CMK (cell line): ENCODE results near the gene PTCD1.
A peak's percentile ranks its signal among the peaks of the same experiment; 100 is the strongest.
"Not testable (repeated sequence)": the region's sequence is repeated elsewhere in the genome, so short reads cannot be mapped to it uniquely, and the experiment has no call there.

Experiments
- DNase-seq: peaks from one replicate; pipeline ENCODE4 v3.0.0-alpha.2; 2010; ENCODE audit warnings: low read depth

PTCD1 gene

DNA sequence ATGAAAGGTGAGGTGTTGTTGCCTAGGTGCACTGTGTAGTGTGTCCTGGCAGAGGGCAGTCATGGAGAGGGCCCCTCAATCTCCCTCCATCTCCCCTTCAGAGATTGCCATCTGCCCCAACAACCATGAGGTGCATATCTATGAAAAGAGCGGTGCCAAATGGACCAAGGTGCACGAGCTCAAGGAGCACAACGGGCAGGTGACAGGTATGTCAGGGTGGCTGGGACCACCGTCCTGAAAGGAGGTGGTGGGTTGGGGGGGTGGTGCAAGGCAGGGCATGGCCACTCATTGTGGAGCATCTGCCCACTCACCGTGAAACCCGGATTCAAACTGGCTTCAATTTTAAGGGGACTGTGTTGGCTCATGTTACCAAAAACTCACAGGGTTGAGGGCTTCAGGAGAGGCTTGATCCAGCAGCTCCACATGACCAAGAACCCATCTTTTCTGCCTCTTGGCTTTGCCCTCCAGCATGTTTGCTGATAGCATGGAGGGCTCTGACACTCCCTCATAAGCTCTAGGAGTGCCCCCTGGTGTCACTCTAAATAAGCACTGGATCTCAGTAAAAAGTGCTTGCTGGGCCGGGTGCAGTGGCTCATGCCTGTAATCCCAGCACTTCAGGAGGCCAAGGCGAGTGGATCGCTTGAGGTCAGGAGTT lies 51.9 kb downstream of the PTCD1 start:
- peak; percentile 41 for DNase-seq

DNA sequence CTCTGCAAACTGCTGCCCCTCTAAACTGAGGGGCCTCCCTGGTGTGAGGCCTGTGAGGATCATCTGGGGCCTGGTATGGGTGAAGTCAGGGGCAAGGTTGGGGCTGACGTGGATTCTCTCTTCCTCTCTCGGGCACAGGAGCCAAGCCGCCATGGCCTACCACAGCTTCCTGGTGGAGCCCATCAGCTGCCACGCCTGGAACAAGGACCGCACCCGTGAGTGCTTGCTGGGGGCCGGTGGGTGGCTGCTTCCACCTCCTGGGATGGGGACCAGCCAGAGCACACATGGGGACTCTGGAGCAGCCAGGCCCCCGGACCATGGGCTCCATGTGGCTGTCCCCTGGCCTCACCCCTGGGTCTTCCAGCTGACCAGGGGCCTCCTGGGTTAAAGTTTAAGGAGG lies 53.0 kb downstream of the PTCD1 start:
- DNase-seq: no peak

DNA sequence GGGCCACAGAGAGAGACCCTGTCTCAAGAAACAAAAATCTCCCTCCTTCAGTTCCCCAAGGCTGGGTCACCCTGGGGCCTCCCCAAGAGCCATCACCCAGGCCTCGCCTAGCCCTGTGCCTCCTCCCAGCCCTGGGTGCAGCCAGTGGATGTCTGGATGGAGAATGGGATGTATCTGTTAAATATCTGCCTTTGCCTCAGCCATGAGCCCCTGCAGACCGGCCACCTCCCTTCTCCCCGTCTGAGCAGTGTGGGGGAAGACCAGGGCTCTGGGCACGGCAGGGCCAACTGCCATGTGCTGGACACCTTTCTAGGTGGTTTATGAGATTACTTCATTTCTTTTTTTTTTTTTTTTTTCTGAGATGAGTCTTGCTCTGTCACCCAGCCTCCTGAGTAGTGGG lies 54.1 kb downstream of the PTCD1 start:
- no peak for DNase-seq

DNA sequence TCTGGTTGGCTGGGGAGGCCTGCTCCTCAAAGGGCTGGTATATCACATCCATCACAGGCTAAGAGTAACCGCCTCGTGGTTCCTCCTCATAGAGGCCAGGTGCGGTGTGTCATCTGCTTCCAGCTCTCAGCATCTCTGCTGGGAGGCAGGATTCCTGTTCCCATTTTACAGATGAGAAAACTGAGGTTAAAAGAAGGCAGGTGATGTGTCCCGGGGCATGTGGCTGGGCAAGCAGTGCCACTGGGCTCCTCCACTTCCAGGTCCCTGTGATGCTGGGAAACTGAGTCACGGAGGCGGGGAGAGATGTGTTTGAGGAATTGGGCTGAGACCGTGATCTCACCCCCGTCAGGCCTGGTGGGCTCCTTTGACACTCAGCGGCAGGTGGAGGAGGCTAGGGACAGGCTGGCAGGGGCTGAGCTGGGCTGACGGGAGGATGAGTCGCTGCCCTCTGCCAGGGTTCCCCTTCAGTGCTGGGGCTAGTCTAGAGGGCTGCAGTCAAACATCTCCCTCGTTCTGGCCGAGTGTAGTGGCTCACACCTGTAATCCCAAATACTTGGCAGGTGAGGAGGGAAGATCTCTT lies 54.7 kb downstream of the PTCD1 start:
- DNase-seq: no peak

DNA sequence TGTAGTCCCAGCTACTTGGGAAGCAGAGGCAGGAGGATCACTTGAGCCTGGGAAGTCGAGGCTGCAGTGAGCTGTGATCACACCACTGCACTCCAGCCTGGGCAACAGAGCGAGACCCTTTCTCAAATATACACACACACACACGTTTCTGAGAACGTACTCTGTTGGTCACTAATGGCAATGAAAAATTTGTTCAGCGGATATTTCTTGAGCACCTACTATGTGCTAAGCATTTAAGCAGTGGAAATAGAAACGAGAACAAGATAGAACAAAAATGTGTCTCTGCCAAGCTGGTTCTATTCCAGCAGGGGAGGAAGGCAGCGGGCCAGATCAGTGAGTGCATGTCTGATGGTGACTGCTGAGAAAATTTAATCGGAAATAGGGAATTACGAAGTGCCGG lies 55.4 kb downstream of the PTCD1 start:
- no peak for DNase-seq

DNA sequence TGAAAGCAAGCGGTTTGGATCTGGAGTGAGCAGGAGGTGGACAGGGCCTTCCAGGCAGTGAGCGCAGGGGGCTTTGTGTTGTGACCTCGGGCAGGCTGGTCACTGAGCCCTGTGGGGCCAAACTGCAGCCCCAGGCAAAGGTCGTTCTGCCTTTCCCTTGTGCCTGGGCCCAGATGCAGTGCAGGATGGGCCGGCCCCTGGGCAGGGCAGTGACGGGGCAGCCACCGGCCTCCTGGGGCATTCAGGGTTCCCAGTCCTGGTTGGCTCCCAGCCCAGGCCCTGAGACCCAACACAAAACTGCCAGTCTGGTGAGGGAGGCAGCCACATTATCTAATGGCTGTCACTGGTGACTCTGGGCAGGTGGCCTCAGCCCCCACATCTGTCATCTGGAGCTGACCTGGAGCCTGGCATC lies 56.9 kb downstream of the PTCD1 start:
- no peak for DNase-seq

DNA sequence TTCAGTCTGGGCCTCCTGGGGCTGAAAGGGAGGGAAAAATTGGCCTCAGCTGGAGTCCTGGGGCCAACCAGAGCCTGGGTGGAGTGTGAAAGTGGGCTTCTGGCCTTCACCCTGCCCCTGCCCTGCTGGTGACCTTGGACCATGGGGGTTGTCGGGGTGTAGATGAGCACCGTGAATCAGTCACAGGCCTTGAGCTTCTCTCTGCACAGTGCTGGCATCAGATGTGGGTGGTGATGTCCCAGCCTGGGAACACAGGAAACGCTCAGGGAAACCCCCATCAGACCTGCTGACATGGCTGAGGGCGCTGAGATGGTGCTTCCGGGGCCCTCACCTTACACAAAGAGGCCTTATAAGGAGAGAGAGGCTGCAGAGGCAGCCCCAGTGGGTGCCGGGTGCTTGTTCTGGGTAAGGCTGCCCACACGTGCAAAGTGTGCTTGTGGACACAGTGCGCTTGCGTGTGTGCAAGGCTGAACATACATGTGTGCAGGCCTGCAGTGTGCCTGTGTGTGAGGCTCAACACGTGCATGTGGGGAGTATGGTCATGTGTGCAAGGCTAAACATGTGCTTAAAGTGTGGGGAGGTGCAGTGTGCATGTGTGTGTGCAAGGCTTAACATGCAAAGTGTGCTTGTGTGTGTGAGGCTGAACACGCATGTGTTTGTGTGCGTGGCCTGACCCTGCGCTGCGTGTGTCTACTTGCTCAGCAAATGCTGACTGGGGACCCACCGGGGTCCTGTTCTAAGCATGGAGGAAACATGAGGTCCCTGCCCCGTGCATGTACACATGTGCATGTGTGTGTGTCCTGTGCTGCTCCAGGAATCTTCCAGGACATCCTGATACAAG lies 57.6 kb downstream of the PTCD1 start:
- DNase-seq: no peak

DNA sequence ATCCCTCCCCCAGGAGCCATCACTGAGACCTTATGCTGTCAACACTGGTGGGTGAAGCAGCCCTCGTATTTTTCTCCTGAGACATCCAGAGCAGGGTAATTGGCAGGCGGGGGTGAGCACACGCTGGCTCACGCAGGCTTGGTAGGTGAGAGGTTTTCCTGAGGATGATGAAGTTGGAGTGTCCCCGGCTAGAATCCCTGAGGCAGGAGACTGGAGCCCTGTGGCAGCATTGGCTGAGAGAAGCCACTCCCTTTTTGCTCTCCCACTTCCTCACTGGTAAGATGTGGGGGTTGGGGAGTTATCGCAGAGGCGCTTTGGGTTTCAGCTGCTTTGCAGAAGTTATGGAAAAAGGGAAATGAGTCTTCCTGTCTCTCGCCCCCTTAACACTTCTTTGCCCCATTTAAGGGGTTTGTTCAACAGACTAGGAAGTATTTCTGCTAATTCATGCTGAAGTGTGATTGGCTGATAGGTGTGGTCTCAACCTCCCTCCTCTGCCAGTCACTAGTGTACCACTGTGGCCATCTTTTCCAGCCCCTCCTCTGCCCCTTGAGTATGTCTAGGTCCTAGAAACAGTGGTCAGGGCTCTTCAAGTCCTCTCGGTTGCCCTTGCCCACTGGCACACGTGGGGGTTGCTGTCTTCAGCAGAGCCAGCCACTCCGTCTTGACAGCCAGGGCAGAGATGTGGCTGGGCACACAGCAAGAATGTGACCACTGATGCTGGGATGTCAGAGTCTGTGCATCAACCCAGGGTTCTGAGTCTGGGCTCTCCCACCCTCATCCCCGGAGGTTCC lies 58.4 kb downstream of the PTCD1 start:
- peak; percentile 80 for DNase-seq

DNA sequence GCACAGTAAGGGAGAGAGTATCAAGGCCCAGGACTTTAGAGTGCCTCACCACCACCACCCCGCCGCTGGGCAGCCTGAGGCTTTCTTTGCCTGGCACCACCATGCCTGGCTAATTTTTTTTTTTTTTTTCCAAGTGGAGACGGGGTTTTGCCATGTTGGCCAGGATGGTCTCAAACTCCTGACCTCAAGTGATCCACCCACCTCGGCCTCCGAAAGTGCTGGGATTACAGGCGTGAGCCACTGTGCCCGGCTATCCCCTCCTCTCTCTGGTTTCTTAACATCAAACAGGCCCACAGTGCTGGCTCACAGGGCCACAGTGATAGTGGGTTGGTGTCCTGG lies 58.9 kb downstream of the PTCD1 start:
- DNase-seq: not testable (repeated sequence)

DNA sequence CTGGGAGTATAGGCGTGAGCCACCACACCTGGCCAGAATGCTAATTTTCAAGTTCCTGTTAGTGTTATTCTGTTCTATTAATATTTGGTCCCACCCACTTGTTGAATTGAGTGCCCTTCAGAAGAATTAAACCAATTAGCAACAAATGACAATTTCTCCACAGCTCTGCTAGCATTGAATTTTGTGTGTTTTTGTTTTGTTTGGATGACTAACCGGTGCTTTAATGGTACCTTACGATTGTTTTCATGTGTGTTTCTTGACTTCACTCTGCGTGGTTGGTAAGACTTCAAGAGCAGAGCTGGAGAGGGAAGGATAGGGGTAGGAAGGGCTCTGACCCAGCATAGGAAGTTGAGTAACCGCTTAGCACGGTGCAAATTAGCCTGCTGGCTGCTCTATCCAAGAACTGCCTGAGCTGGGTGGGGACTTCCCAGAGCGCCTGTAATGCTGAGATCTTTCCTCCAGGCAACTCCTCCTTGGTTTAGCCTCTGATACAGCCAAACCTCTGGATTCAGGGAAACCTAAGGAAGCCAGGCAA lies 59.5 kb downstream of the PTCD1 start:
- DNase-seq: peak; percentile 59

DNA sequence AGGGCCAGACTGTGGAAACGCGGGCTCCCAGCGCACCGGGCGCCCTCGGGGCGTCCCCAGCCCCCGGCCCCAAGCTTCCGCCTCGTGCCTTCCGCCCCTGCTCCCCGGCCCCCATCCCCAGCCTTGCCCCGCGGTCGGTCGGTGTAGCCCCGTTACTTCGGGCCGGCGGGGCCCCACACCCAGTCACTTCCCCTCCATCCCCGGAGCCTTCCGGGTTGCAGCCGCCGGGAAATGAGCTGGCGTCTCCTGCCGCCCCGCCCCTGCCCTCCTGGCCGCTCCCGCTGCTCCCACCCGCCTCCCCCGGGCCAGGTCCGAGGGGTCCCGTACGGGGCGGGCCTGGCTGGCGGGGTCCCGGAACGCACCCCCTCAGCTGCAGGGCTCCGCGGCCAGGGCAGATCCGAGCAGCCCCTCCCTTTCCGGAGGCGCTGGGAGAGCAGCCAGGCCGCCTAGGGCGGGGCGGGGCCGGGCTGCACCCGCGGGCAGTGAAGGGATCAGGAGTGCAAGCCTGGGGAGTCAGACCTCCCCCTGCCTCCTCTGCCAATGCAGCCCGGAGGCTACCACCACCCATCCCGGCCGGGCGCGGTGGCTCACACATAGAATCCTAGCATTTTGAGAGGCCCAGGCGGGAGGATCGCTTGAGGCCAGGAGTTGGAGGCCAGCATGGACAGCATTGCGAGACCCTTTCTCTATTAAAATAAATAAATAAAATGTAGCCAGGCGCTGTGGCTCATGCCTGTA lies 63.4 kb downstream of the PTCD1 start:
- no peak for DNase-seq

DNA sequence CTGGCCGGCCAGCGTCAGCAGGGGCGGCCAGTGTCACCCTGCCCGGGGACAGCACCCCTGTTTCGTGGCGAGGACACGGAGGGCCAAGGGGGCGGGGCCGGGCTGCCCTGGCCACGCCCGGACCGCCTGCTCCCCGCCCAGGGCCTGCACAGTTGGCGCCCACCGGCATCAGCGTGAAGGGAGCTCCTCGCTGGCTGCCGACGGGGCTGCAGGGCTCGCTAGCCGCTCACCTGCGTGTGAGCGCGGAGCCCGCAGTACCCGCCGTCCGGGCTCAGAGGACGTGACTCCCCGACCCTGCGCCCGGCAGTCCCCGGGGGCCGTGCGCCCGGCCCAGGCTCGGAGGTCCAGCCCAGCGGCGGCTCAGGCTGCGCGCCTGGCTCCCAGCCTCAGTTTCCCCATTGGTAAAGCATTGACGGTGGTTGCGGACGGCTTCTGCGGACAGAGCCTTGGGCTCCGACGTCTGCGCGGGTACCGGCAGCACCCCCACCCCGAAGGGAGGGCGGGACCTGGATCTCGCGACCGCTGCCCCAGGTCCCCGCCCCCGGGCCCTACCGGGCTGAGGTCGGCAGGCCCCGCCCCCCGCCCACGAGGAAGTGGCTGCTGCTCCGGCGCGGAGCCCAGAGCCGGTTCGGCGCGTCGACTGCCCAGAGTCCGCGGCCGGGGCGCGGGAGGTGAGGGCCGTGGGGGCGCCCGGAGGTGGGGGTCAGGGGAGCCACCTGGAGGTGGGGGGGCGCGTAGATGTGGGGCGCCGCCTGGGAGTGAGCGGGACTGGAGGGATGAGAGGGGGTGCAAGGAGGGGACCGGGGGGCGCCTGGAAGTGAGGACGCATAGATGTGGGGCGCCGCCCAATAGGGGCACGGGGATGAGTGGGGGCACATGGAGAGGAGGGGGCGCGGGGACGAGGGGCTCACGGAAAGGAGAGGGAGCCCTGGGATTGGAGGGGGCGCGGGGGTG lies 64.2 kb downstream of the PTCD1 start, which contains the start of gene ARPC1B:
TSS of gene ARPC1B (plus strand) at position 620 of the 954 bp plus-strand sequence. CDS start 10,985 bp downstream, outside the sequence.
- peak; percentile 63 for DNase-seq

DNA sequence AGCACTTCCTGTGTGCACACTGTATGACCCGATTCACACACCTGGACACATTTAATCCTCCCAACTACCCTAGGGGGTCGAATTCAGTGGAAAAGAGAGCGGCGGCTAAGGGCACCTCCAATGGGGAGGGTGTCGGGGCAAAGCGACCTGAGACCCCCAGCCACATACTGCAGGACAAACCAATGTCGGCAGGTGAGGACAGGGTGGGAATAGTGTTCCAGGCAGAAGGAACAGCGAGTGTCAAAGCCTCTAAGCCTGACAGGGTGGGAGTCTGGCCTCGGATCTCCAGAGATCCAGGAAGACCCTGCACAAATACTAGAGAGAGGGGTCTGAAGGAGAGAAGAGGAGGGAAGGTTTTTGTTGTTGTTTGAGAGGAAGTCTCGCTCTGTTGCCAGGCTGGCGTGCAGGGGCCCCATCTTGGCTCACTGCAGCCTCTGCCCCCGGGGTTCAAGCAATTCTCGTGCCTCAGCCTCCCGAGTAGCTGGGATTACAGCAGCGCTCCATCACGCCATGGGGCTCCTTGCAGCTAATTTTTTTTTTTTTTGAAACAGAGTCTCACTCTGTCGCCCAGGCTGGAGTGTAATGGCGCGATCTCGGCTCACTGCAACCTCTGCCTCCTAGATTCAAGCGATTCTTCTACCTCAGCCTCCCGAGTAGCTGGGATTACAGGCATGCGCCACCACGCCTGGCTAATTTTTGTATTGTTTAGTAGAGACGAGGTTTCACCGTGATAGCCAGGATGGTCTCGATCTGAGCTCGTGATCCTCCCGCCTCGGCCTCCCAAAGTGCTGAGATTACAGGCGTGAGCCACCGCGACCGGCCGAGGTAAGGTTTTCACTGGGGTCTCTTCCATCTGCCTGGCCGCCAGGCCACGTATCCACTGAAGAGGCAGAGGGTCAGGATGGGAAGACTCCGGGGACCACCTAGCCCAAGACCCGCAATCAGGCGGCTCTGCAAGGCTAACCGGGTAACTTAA lies 65.2 kb downstream of the PTCD1 start:
- no peak for DNase-seq

DNA sequence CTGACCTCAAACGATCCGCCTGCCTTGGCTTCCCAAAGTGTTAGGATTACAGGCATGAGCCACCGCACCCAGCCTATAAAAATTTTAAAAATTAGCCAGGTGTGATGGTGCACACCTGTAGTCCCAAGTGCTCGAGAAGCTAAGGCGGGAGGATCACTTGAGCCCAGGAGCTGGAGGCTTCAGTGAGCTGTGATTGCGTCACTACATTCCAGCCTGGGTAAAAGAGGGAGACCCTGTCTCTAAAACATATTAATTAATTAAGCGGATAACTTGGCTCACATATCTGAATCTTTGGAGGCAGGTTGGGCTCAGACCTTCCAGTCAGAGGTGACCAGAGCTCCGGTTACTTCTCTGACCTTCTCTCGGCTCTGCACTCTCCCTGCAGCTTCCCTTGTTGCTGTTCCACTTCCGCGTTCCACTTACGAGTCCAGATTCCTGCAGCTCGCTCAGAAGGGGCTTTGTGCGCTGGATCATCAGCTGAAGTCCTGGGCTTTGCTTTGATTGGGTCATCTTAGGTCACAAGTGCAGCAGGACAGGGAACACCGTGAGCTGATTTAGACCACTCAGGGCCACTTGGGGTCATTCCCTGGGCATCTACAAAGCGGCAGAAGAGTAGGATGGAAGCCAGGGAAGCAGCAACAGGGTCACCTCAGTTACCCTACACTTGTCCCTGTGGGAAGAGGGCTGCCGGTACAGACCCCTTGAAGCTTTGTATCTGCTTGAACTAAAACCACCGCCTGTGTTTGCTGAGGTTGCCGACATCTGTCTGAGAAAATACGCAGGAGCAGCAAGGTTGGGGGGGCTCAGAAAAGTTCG lies 66.1 kb downstream of the PTCD1 start:
- no peak for DNase-seq

DNA sequence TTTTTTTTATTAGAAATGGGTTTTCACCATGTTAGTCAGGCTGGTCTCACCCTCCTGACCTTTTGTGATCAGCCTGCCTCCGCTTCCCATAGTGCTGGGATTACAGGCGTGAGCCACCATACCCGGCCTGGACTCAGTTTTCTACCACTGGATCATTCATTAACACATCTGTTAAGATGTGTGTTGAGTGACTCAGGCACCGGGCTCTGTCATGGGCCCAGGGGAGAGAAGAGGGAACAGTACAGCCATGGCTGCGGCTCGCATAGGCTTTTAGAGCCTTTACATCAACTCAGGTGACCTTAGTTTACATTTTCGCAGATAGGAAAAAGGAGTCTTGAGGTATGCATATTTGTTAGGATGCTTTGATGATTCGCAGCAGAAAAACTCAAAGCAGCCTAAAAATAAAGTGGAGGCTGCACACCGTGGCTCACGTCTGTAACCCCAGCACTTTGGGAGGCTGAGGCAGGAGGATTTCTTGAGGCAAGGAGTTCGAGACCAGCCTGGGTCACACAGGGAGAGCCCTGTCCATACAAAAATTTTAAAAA lies 67.2 kb downstream of the PTCD1 start:
- DNase-seq: no peak

DNA sequence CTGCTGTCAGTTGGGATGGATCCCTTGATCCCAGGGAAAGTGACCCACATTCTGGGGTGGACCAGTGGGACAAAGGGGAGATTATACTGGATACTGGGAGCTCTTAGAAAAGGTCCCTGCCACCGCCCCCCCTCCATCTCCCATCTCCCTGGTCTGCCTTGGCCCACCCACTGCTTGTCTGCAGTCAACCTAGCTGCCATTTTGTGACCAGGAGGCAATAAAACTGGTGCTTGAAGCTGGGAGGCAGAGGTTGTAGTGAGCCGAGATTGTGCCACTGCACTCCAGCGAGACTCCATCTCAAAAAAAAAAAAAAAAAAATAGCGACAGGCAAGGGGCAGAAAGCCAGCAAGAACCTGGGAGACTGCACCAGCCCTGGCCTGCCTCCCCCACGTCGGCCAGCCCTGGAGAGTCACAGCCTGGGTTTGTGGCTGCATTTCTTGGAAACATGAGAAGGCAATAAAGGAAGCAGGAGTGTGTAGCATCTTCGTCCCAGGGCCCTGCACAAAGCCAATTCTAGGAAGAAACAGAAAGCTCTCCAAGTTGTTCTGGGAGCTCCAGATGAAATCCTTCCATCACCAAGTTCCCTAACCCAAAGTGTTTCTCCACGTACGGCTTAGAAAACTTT lies 68.7 kb downstream of the PTCD1 start:
- no peak for DNase-seq

DNA sequence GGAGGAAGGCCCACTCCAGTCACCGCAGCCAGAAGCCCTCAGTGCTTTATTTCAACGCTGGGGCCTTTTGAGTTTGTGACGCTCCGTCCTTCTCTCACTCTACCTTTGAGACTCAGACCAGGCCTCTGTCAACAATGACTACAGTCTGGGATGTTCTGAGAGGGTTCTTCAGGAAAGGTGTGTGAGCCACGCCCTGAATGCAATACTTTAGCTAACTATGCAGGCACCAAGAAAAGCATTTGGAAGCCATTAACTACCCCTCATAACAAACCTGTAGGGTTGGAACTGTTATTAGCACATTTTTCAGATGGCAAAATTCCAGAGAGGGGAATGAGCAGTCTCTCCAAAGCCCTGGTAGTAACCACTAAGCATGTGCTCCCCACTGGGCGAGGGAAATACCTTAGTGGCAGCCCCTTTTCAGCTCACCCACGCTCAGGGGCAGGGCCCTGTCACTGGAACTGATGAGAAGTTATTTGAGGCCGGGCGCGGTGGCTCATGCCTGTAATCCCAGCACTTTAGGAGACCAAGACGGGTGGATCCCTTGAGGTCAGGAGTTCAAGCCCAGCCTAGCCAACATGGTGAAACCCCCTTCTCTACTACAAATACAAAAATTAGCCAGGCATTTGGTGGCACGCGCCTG lies 69.7 kb downstream of the PTCD1 start:
- no peak for DNase-seq
